ENCODE measurements around the gene INPPL1. TPM values are rescaled to one million over a fixed set of nuclear protein-coding genes. Genes with fewer than 3 reads are reported as not detected.
A peak's percentile ranks its signal among the peaks of the same experiment; 100 is the strongest.

Gene INPPL1
- polyA plus RNA-seq, 1 experiment: 164 TPM

GRCh38 chr11:72243173-72244059 lies 18.8 kb downstream of the INPPL1 start:
- no peak for DNase-seq (ENCODE audit: low read depth)
- TF ChIP-seq, protein P1, sequence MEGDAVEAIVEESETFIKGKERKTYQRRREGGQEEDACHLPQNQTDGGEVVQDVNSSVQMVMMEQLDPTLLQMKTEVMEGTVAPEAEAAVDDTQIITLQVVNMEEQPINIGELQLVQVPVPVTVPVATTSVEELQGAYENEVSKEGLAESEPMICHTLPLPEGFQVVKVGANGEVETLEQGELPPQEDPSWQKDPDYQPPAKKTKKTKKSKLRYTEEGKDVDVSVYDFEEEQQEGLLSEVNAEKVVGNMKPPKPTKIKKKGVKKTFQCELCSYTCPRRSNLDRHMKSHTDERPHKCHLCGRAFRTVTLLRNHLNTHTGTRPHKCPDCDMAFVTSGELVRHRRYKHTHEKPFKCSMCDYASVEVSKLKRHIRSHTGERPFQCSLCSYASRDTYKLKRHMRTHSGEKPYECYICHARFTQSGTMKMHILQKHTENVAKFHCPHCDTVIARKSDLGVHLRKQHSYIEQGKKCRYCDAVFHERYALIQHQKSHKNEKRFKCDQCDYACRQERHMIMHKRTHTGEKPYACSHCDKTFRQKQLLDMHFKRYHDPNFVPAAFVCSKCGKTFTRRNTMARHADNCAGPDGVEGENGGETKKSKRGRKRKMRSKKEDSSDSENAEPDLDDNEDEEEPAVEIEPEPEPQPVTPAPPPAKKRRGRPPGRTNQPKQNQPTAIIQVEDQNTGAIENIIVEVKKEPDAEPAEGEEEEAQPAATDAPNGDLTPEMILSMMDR (IDR thresholded peaks at IDR 0.05; ENCODE audit: insufficient read depth, low read depth, low read length): no peak
- Histone ChIP-seq H3K36me3 (ENCODE audit: control insufficient read depth, insufficient read depth, low read length) (peaks cover 2% of the 10 kb centered on the region), H3K4me3 (ENCODE audit: low read depth, low read length) (no peak overlapping the region), H3K27me3 (ENCODE audit: control insufficient read depth, insufficient read depth, low read length) (peaks cover 40% of the 10 kb centered on the region)
- POLR2A ChIA-PET: no interaction called here
- CTCF ChIA-PET: interaction anchor here (0.6 to 0.9 kb wide), 2 partner anchors 171 to 172 kb away, joined by 3 to 4 read pairs; no protein-coding TSS in a partner anchor

DNA sequence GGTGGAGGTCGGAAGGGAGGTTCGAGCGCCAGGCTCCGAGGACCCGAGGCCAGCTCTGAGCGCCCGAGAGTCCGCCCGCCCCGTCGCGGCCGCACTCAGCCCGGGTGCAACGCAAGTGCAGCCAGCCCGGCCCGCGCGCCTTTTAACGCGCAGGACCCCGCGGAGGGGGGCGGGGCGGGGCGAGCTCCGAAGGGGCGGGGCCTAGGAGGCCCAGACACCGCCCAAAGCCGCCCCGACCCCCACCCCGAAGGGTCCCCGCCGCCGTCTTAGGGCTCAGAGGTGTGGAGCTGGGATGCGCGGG lies 19.4 kb downstream of the INPPL1 start, which contains the start of gene PHOX2A:
Gene PHOX2A (minus strand): TSS at position 117 of the 301 bp plus-strand sequence. CDS start 172 bp downstream, outside the sequence.
- Histone ChIP-seq H3K36me3 (ENCODE audit: control insufficient read depth, insufficient read depth, low read length) (no peaks in the 10 kb centered on the region), H3K4me3 (ENCODE audit: low read depth, low read length) (peak within 1 kb of the TSS; percentile 16; the same call in 1 of the 2 replicates), H3K27me3 (ENCODE audit: control insufficient read depth, insufficient read depth, low read length) (peaks cover 43% of the 10 kb centered on the region)
- no peak for DNase-seq (ENCODE audit: low read depth)
- CTCF ChIA-PET: interaction anchor here (0.6 kb wide), 1 partner anchor 171 kb away, joined by 4 read pairs; no protein-coding TSS in a partner anchor
- POLR2A ChIA-PET: no interaction called here
- TF ChIP-seq, protein P1 (IDR thresholded peaks at IDR 0.05; ENCODE audit: insufficient read depth, low read depth, low read length): no peak

DNA sequence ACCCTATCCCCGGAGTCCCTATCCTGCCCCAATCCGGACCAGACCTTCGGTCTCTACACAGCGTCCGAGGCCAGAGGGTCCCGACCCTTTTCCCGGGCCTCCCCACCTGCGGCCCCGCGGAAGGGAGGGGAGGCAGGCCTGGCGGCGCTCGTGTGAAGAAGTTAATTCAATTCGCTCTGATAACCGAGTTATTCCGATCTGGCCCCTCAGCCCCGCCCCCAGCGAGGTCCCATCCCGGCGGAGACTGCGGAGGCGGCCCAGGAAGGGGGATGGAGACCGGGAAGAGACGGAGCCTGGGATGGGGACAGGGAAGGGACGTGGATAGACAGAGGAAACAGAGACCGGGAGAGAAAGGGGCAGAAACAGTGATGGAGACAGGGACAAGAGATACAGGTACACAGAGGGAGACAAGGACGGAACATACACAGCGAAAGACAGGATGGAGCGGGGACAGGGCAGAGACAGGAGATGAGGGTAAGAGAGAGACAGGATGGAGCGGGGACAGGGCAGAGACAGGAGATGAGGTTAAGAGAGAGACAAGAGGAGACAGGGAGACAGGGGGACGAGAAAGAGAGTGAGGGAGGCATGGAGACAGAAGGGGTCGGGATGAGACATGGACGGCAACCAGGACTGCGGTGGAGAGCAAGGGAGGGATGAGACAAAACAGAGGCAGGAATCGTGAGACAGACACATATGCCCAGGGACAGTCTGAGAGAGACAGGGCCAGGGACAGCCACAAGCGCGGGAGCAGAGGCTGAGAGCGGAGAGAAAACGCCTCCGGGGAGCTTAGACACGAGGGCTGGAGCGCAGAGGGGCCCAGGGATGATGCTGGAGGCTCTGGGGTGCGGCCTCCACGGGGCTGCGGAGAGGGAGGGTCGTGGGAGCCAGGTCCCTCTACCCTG lies 20.0 kb downstream of the INPPL1 start:
- peaks cover 43% of the 10 kb centered on the region for H3K27me3 ChIP-seq (ENCODE audit: control insufficient read depth, insufficient read depth, low read length)
- no peaks in the 10 kb centered on the region for H3K36me3 ChIP-seq (ENCODE audit: control insufficient read depth, insufficient read depth, low read length)
- peak overlapping the region; percentile 16; the same call in 1 of the 2 replicates for H3K4me3 ChIP-seq (ENCODE audit: low read depth, low read length)
- TF ChIP-seq, protein P1 (IDR thresholded peaks at IDR 0.05; ENCODE audit: insufficient read depth, low read depth, low read length): no peak
- CTCF ChIA-PET: interaction anchor here (0.8 to 1.3 kb wide), 2 partner anchors 8 to 186 kb away, joined by 3 read pairs; no protein-coding TSS in a partner anchor
- DNase-seq (ENCODE audit: low read depth): no peak
- POLR2A ChIA-PET: no interaction called here

GRCh38 chr11:72245263-72245816 lies 20.8 kb downstream of the INPPL1 start:
- H3K36me3 ChIP-seq (ENCODE audit: control insufficient read depth, insufficient read depth, low read length): no peaks in the 10 kb centered on the region
- peaks cover 43% of the 10 kb centered on the region for H3K27me3 ChIP-seq (ENCODE audit: control insufficient read depth, insufficient read depth, low read length)
- ChIA-PET CTCF (interaction anchor here (0.8 to 1.4 kb wide), 3 partner anchors 9 to 185 kb away, joined by 3 to 4 read pairs (median 3); no protein-coding TSS in a partner anchor), POLR2A (no interaction called here)
- DNase-seq (ENCODE audit: low read depth): no peak
- H3K4me3 ChIP-seq (ENCODE audit: low read depth, low read length): no peak overlapping the region
- TF ChIP-seq, protein P1 (IDR thresholded peaks at IDR 0.05; ENCODE audit: insufficient read depth, low read depth, low read length): no peak

All from BJ (cell line).